Measurements from ENCODE around the gene EPB41L3. TPM values are rescaled to one million over a fixed set of nuclear protein-coding genes. Genes with fewer than 3 reads are reported as not detected.

The EPB41L3 gene
- total and polyA plus RNA-seq, 10 donors, result 8.0 to 121 (median 49.1) TPM

- no peaks in the 10 kb centered on the region for H3K36me3 ChIP-seq
- intact Hi-C loops (cut with DNase I; ENCODE audit: low total_unique reads), result no loop called here
- H3K4me3 ChIP-seq, result no peak overlapping the region
- 91 to 93% (median 92%) methylated on average over 7 of the region's 7 CpGs for WGBS, 5 donors
- no peaks in the 10 kb centered on the region for H3K9me3 ChIP-seq
- H3K27me3 ChIP-seq (replicated peaks in 1 of 7), result no peaks in the 10 kb centered on the region
- no peaks in the 10 kb centered on the region for H3K4me1 ChIP-seq
- no peak overlapping the region for H3K27ac ChIP-seq
- DNase-seq, result no peak
- TF ChIP-seq POLR2AphosphoS5 (IDR thresholded peaks at IDR 0.05), result no peak
- no peak for TF ChIP-seq CTCF (IDR thresholded peaks at IDR 0.05 in 8 of 11, conservative IDR thresholded peaks at IDR 0.05 in 3 of 11)
- TF ChIP-seq POLR2A (IDR thresholded peaks at IDR 0.05), result no peak
Observed at GRCh38 chr18:5410582-5410981, 133.2 kb downstream of the EPB41L3 start.

DNA sequence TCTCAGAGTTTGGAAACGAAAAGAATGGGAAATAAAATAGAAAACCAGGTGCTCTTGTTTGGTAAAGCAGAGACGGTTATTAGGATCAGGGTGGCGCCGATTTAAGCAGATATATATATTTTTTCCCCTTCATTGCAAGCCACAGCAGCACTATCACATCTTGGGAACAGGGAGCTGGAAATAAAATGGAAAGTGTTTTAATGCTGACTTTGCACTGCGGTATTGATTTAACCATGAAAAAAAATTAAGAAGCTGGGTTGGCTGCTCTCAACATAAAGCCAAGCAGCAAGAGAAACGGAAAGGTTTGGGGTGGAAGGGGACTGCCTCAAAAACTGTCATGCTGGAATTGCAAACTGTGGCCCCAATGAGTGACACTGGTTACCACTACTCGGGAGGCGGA is 145.5 kb downstream of the EPB41L3 start:
- no peak for TF ChIP-seq CTCF (IDR thresholded peaks at IDR 0.05 in 8 of 11, conservative IDR thresholded peaks at IDR 0.05 in 3 of 11)
- TF ChIP-seq POLR2A (IDR thresholded peaks at IDR 0.05), result no peak
- no peak for TF ChIP-seq POLR2AphosphoS5 (IDR thresholded peaks at IDR 0.05)
- intact Hi-C loops (cut with DNase I; ENCODE audit: low total_unique reads), result no loop called here
- no peak for DNase-seq

DNA sequence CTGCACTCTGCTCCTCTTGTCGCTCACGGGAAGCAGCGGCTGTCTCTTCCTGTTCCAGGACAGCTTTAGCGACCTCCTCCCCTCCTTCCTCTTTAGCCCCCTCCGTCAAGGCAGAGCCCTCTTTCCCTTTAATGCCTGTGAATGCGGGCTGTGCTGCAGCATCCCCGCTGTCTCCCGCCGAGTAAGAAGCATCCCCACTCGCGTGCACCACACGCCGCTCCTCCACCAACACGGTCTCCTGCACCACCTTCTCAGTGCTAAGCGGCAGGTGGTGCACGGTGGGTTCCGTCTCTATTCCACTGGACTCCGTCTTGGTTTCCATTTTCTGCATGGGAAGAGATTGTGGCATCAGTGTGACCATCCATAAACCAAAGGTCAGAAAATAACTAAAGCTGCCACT is 146.7 kb downstream of the EPB41L3 start:
- no peak for DNase-seq

More for the DNA sequence above, 145.5 kb downstream of the EPB41L3 start:
- peaks cover 0 to 14% (median 0%) of the 10 kb centered on the region in 6 donors for H3K36me3 ChIP-seq
- 87 to 95% (median 92%) methylated on average over 8 of the region's 8 CpGs for whole genome bisulfite sequencing, 5 donors
- H3K4me1 ChIP-seq, result no peaks in the 10 kb centered on the region
- H3K9me3 ChIP-seq, result no peaks in the 10 kb centered on the region
- no peak overlapping the region for H3K27ac ChIP-seq
- no peak overlapping the region for H3K4me3 ChIP-seq
- no peaks in the 10 kb centered on the region for H3K27me3 ChIP-seq (replicated peaks in 1 of 7)

More for the DNA sequence above, 146.7 kb downstream of the EPB41L3 start:
- no peak overlapping the region for H3K4me3 ChIP-seq
- H3K36me3 ChIP-seq, result peaks cover 0 to 14% (median 0%) of the 10 kb centered on the region in 6 donors
- no peaks in the 10 kb centered on the region for H3K9me3 ChIP-seq
- TF ChIP-seq POLR2AphosphoS5 (IDR thresholded peaks at IDR 0.05), result peak in 1 of 3 donors; percentile 11
- TF ChIP-seq CTCF (IDR thresholded peaks at IDR 0.05 in 8 of 11, conservative IDR thresholded peaks at IDR 0.05 in 3 of 11), result no peak
- TF ChIP-seq POLR2A (IDR thresholded peaks at IDR 0.05), result no peak
- no peaks in the 10 kb centered on the region for H3K27me3 ChIP-seq (replicated peaks in 1 of 7)
- intact Hi-C loops (cut with DNase I; ENCODE audit: low total_unique reads), result no loop called here
- no peaks in the 10 kb centered on the region for H3K4me1 ChIP-seq
- WGBS, 5 donors, result 86 to 93% (median 92%) methylated on average over 18 of the region's 18 CpGs
- H3K27ac ChIP-seq, result no peak overlapping the region

Measured in spleen (tissue), 11 donors.